Measurements from ENCODE around the gene SYVN1. TPM values are rescaled to one million over a fixed set of nuclear protein-coding genes. Genes with fewer than 3 reads are reported as not detected.

SYVN1 gene
- total and polyA plus RNA-seq, 4 donors = 19.9 to 210 (median 56.6) TPM

GRCh38 chr11:65132238-65132987 lies 1.9 kb downstream of the SYVN1 start:
- WGBS = 71% methylated on average over 10 of the region's 10 CpGs
- peak overlapping the region in 1 of 2 donors; percentile 99 for H3K27ac ChIP-seq (ENCODE audit: low read depth in 1 of 2, low read length in 2 of 2)
- TF ChIP-seq CTCF (IDR thresholded peaks at IDR 0.05; ENCODE audit: low read depth, low read length, missing input control) (no peak), ZBTB33 (IDR thresholded peaks at IDR 0.05) (no peak), JUND (IDR thresholded peaks at IDR 0.05) (no peak), RXRA (IDR thresholded peaks at IDR 0.05) (no peak), HNF4G (IDR thresholded peaks at IDR 0.05) (no peak), ATF3 (IDR thresholded peaks at IDR 0.05) (no peak), YY1 (IDR thresholded peaks at IDR 0.05) (no peak), MAX (IDR thresholded peaks at IDR 0.05) (no peak), FOXA1 (IDR thresholded peaks at IDR 0.05) (no peak)

GRCh38 chr11:65131895-65132237 lies 2.5 kb downstream of the SYVN1 start:
- DNase-seq (ENCODE audit: low spot score) = no peak
- Histone ChIP-seq H3K27ac (ENCODE audit: low read depth in 1 of 2, low read length in 2 of 2) (no peak overlapping the region), H3K4me1 (ENCODE audit: control insufficient read depth in 4 of 4, insufficient read depth in 4 of 4, low read length in 3 of 4) (peaks cover 0 to 46% (median 30%) of the 10 kb centered on the region in 4 donors), H3K9ac (ENCODE audit: low read depth in 1 of 2, low read length in 2 of 2) (no peak overlapping the region), H3K27me3 (ENCODE audit: control insufficient read depth in 4 of 4, insufficient read depth in 4 of 4, low read length in 3 of 4) (no peaks in the 10 kb centered on the region), H3K4me3 (ENCODE audit: low read depth in 1 of 3, low read length in 3 of 3) (no peak overlapping the region), H3K9me3 (ENCODE audit: control insufficient read depth in 4 of 4, low read length in 3 of 4) (no peaks in the 10 kb centered on the region), H3K36me3 (ENCODE audit: control insufficient read depth in 4 of 4, insufficient read depth in 3 of 4, low read depth in 1 of 4, low read length in 3 of 4) (peaks cover 41 to 60% (median 47%) of the 10 kb centered on the region in 4 donors)
- 76% methylated on average over 6 of the region's 6 CpGs for WGBS
- TF ChIP-seq EGR1 (IDR thresholded peaks at IDR 0.05; ENCODE audit: low read depth in 2 of 2) (no peak), ZBTB33 (IDR thresholded peaks at IDR 0.05) (no peak), JUND (IDR thresholded peaks at IDR 0.05) (no peak), HNF4A (conservative IDR thresholded peaks at IDR 0.05) (no peak), YY1 (IDR thresholded peaks at IDR 0.05) (no peak), TAF1 (conservative IDR thresholded peaks at IDR 0.05) (no peak)

More at GRCh38 chr11:65132238-65132987, 1.9 kb downstream of the SYVN1 start:
- Histone ChIP-seq H3K4me1 (ENCODE audit: control insufficient read depth in 4 of 4, insufficient read depth in 4 of 4, low read length in 3 of 4) (peaks cover 0 to 46% (median 30%) of the 10 kb centered on the region in 4 donors), H3K9ac (ENCODE audit: low read depth in 1 of 2, low read length in 2 of 2) (peak overlapping the region in 1 of 2 donors; percentile 13), H3K36me3 (ENCODE audit: control insufficient read depth in 4 of 4, insufficient read depth in 3 of 4, low read depth in 1 of 4, low read length in 3 of 4) (peaks cover 40 to 55% (median 44%) of the 10 kb centered on the region in 4 donors), H3K9me3 (ENCODE audit: control insufficient read depth in 4 of 4, low read length in 3 of 4) (no peaks in the 10 kb centered on the region), H3K4me3 (ENCODE audit: low read depth in 1 of 3, low read length in 3 of 3) (no peak overlapping the region), H3K27me3 (ENCODE audit: control insufficient read depth in 4 of 4, insufficient read depth in 4 of 4, low read length in 3 of 4) (no peaks in the 10 kb centered on the region)
- no peak for DNase-seq (ENCODE audit: low spot score)

Data from liver (tissue), 9 donors.